ENCODE data around the gene TMEM258. TPM values are rescaled to one million over a fixed set of nuclear protein-coding genes. Genes with fewer than 3 reads are reported as not detected.

TMEM258 gene
- total and polyA plus RNA-seq, 2 of the 4 experiments (the other 2 are of a cell fraction), result 107 to 280 TPM

DNA sequence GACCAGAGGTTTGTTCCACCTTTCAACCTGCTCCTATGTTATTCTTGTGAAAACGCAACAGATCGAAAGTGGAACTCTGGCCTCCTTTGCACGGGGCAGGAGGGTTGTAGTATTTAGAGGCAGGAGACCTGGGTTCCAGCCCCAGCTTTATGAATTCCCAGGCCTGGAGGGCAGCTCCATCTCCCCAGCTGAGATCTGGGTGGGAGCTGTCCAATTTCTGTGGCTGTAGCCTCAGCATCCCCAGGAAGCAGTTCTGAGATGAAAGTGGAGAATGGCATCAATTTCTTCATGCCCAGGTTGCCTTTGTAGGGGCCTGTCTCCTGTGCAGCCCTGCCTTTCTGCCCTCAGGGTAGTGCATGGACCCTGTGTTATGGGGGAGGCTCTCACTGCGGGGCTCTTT lies 39.8 kb upstream of the TMEM258 start:
- no peak overlapping the region for H2BK20ac ChIP-seq (ENCODE audit: low read depth, low read length)
- DNase-seq (no peak), ATAC-seq (ENCODE audit: low read depth) (no peak)
- H3K14ac ChIP-seq (replicated peaks; ENCODE audit: low read depth, low read length), result no peak overlapping the region
- H3K9me3 ChIP-seq (ENCODE audit: control insufficient read depth, insufficient read depth, low read length), result no peaks in the 10 kb centered on the region
- no peaks in the 10 kb centered on the region for H3K27me3 ChIP-seq (ENCODE audit: control insufficient read depth, insufficient read depth, low read length)
- H3K4me3 ChIP-seq (ENCODE audit: insufficient read depth, low read depth, low read length), result no peak overlapping the region
- H2BK120ac ChIP-seq (ENCODE audit: low read depth, low read length), result no peak overlapping the region
- no peak overlapping the region for H3K4ac ChIP-seq (ENCODE audit: low read depth, low read length)
- H3K36me3 ChIP-seq (ENCODE audit: control insufficient read depth, insufficient read depth, low read length), result peaks cover under 1% of the 10 kb centered on the region; the same call in 1 of the 2 replicates
- no peak overlapping the region for H2AFZ ChIP-seq (replicated peaks; ENCODE audit: low read length, poor library complexity)
- no peak overlapping the region for H2AK5ac ChIP-seq (ENCODE audit: low read depth, low read length)
- H3K4me1 ChIP-seq (ENCODE audit: control insufficient read depth, insufficient read depth, low read length), result peaks cover 16% of the 10 kb centered on the region; the same call in 1 of the 2 replicates
- no peak overlapping the region for H3K56ac ChIP-seq (ENCODE audit: extremely low read depth, insufficient read depth, low read length)
- peaks cover 45% of the 10 kb centered on the region; the same call in 1 of the 2 replicates for H4K20me1 ChIP-seq (ENCODE audit: insufficient read depth, low read length)
- no peak overlapping the region for H2BK5ac ChIP-seq (ENCODE audit: low read depth, low read length, poor library complexity, severe bottlenecking)
- no peak overlapping the region for H2BK15ac ChIP-seq (ENCODE audit: low read depth, low read length)
- H4K8ac ChIP-seq (ENCODE audit: low read depth in 2 of 2, low read length in 2 of 2), result no peak overlapping the region
- H4K5ac ChIP-seq (ENCODE audit: low read depth, low read length), result no peak overlapping the region
- H2AK9ac ChIP-seq (replicated peaks; ENCODE audit: low read depth, low read length, poor library complexity), result no peak overlapping the region
- H3K9me1 ChIP-seq (ENCODE audit: insufficient read depth, low read length), result peaks cover 24% of the 10 kb centered on the region
- H3K9ac ChIP-seq (ENCODE audit: low read depth, low read length), result no peak overlapping the region
- no CpG with 5 or more reads among the region's 4 CpGs for WGBS, 2 experiments (ENCODE audit: extremely low coverage in 2 of 2, insufficient read length in 1 of 2)
- H3K18ac ChIP-seq (ENCODE audit: low read depth, low read length), result no peak overlapping the region
- H3K27ac ChIP-seq (ENCODE audit: insufficient read depth, low read length), result no peak overlapping the region
- no peak overlapping the region for H3K23ac ChIP-seq (ENCODE audit: low read depth, low read length)
- in situ Hi-C loops (cut with MboI; ENCODE audit: low sequenced_read_pairs) (no loop called here), dilution Hi-C loops (cut with HindIII; ENCODE audit: low sequenced_read_pairs, unreplicated experiment) (no loop called here), intact Hi-C loops (cut with micrococcal nuclease) (no loop called here)
- H3K4me2 ChIP-seq (ENCODE audit: low read depth, low read length), result no peak overlapping the region
- TF ChIP-seq BHLHE40 (IDR thresholded peaks at IDR 0.05; ENCODE audit: low read depth, low read length) (no peak), USF2 (IDR thresholded peaks at IDR 0.05; ENCODE audit: low read depth, low read length) (no peak), FOS (IDR thresholded peaks at IDR 0.05; ENCODE audit: low read depth, low read length) (no peak), NFE2L2 (IDR thresholded peaks at IDR 0.05; ENCODE audit: low read depth, low read length) (no peak), SMC3 (IDR thresholded peaks at IDR 0.05; ENCODE audit: low read depth, low read length) (no peak), POLR2A (IDR thresholded peaks at IDR 0.05; ENCODE audit: low read depth, low read length) (no peak), CTCF (conservative IDR thresholded peaks at IDR 0.05; ENCODE audit: low read depth, low read length) (no peak), MAZ (IDR thresholded peaks at IDR 0.05; ENCODE audit: borderline replicate concordance, low read depth, low read length) (no peak), RAD21 (IDR thresholded peaks at IDR 0.05; ENCODE audit: low read length) (no peak), RCOR1 (IDR thresholded peaks at IDR 0.05; ENCODE audit: insufficient replicate concordance, low read length) (no peak), CHD1 (IDR thresholded peaks at IDR 0.05; ENCODE audit: low read depth, low read length) (no peak)
- peaks cover 20 to 82% of the 10 kb centered on the region in 2 experiments for H3K79me1 ChIP-seq (ENCODE audit: low read depth in 1 of 2, low read length in 2 of 2)
- no TSS peak for BruUV-seq (replicated peaks)
- ChIA-PET CTCF (interaction anchor here (1.4 kb wide), 1 partner anchor 276 kb away, joined by 3 read pairs; no protein-coding TSS in a partner anchor), POLR2A (ENCODE audit: unreplicated experiment) (no interaction called here)
- no peak overlapping the region for H4K91ac ChIP-seq (ENCODE audit: insufficient read depth, low read depth, low read length)

Data from IMR-90 (cell line).